GM03348 (cell line): Measurements from ENCODE around the gene SWAP70.
A peak's percentile ranks its signal among the peaks of the same experiment; 100 is the strongest.

Source experiments
- DNase-seq: peaks from one replicate; pipeline ENCODE4 v3.0.0; 2012; ENCODE audit warnings: low spot score

Gene SWAP70

GRCh38 chr11:9776203-9776602, 112.3 kb downstream of the SWAP70 start:
- DNase-seq: no peak

DNA sequence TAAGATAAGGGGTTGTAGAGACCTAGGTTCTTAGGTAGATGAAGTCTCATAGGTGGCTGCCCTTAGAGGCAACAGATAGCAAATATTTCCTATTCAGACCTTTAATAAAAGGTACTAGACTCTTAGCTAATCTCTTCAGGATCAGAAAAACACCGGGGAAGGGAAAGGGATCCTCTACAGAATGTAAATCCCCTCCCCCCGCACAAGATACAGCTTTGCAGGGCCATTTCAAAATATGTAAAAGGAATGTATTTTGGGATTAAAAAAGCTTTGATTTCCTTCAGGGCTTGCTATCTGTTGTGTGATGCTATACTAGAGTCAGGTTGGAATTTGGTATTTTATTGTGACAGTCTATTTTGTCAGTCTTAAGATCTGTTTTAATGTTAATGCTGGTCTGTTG, 113.2 kb downstream of the SWAP70 start:
- DNase-seq: no peak

GRCh38 chr11:9777525-9777924, 113.6 kb downstream of the SWAP70 start:
- no peak for DNase-seq

GRCh38 chr11:9780929-9781328, 117.1 kb downstream of the SWAP70 start:
- DNase-seq: no peak

GRCh38 chr11:9783986-9784385, 120.1 kb downstream of the SWAP70 start:
- DNase-seq: no peak

DNA sequence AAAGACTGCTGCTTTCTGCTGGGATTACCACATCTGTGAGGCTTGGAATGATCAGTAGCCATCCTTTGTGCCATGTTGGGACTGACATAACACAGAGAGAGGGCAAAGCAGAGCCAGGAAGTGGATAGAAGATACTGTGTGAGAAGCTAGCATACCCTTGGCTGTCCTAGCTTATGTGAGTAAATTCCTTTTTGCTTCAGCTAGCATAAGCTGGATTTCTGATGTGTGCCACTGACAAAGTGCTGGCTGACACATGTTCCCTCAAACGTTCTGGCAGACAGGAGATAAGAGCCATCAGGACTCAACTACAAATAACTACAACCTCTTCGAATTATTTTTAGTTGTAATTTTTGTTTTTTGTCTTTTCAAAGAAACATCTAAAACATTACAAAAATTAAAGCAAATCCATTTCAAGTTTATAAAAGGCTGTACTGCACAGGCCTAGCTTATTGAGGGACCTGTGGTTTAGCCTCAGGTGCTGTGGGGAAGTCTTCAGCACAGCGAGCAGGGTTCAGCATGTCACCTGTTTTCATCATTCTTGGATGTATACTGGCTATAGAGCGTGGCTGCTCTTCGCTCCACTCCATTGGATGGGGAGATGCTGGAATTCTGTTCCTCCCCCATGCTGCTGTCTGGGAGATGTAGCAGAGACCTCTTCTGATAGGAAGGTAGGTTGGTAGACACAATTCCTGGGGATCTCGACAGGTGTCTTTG, 120.9 kb downstream of the SWAP70 start:
- no peak for DNase-seq

- DNase-seq: no peak
Observed at GRCh38 chr11:9787260-9787659, 123.4 kb downstream of the SWAP70 start.

GRCh38 chr11:9787981-9788521, 124.2 kb downstream of the SWAP70 start:
- peak; percentile 89 for DNase-seq

- DNase-seq: no peak
Observed at GRCh38 chr11:9789910-9790309, 126.0 kb downstream of the SWAP70 start.

DNA sequence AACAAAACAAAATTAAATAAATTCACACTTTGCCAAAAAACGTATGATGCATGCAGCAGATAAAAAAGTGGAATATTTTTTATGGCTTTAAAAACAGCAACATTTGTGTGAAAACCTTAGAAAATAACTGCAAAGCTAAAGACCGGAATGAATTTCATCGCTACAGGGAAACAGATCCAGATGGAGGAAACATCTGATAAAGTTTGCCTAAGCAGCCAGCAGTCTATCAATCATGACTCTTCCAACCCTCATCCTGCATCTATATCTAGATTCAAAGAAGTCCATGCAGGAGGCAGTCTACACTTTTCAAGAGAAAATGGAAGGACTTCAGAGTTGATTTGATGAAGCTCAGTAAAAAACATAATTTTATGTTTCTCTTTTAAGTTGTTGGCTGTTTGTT, 126.8 kb downstream of the SWAP70 start:
- no peak for DNase-seq

GRCh38 chr11:9796266-9796665, 132.4 kb downstream of the SWAP70 start:
- no peak for DNase-seq

GRCh38 chr11:9796854-9797253, 133.0 kb downstream of the SWAP70 start:
- no peak for DNase-seq

GRCh38 chr11:9797300-9797699, 133.4 kb downstream of the SWAP70 start:
- DNase-seq: no peak

DNA sequence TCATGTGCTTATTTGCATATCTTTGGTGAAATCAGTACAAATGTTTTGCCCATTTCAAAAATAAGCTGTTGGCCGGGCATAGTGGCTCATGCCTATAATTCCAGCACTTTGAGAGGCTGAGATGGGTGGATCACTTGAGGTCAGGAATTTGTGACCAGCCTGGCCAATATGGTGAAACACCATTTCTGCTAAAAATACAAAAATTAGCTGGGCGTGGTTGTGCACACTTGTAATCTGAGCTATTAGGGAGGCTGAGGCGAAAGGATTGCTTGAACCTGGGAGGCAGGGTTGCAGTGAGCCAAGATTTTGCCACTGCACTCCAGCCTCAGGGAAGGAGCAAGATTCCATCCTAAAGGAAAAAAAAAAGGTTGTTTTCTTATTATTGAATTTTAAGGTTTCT, 136.0 kb downstream of the SWAP70 start:
- DNase-seq: no peak

DNA sequence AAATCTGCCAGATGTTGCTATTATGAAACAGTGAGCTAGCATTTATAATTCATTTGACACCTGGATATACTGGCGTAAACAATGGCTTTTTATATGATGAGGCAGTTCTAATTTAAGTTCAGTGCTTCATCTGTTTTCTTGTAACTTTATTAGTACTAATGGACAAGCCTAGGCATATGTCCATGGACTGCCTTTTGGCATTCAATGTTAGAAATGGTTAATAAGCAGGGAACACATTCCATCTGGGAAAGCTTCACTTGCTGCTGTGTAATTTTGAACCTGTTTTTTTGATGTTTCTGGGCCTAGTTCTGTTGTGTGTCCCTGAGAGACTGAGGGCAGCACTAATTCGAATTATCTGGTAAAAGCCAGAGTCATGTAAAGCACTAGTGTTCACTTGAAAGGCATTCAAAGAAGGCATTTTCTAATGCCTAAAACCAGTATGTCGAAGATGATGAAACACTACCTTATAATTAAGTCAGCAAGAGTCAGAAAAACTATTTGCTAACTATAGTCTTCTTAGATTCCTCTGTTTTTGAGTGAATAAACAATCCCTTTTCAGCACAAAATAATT, 138.5 kb downstream of the SWAP70 start:
- DNase-seq: peak; percentile 64
